ENCODE data around the gene TNPO2. TPM values are rescaled to one million over a fixed set of nuclear protein-coding genes. Genes with fewer than 3 reads are reported as not detected.

The TNPO2 gene
- total RNA-seq, 2 donors from 2014 or later, result 46.7 to 65.5 TPM

DNA sequence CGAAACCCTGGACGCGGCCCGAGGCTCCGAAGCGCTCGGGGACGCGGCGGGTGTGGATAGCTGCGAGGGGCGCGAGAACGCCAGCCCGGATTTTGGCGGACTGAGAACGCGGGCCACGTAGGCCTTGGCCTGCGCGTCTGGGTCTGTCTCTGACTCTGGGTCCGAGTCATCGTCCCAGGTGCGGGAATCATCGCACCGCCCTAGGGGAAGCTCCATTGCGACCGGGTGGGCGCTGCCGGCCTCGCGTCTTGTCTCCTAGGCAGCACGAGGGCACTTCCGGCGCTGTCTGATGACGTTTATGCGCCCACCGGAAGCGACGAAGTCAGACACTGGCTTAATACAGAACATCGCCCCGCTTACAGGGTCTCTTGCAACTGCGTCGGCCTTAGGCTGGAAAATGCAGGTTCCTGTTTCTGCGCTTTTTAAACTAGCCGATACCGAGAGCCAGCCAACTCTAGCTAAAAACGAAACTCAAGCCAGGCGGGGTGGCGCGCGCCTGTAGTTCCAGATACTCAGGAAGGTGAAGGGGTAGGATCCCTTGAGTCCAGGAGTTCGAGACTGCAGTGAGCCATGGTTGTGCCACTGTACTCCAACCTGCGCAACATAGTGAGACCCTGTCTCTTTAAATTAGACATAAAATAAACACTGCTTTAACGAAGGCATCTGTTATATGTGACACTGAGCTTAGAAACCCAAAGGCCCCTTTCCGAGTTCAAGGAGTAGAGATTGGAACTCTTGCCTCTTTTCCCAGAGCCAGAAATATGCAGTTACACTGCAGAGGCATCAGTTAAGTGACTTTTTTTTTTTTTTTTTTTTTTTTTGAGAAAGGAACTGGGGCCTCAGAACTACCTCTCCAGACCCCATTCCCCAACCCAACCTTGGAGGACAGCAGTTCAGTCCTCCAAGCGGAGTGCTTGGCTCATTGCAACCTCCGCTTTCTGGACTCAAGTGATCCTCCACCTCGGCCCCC lies 27.1 kb downstream of the TNPO2 start, which contains the start of gene FBXW9:
Gene FBXW9, minus strand, starts transcription at position 266 of the 970 bp plus-strand sequence. Its CDS starts 50 bp downstream, at position 216.
- Histone ChIP-seq H3K4me3 (peak within 1 kb of the TSS; percentile 75), H3K36me3 (no peaks in the 10 kb centered on the region), H3K27me3 (no peaks in the 10 kb centered on the region), H3K27ac (peak within 1 kb of the TSS; percentile 58), H3K4me1 (peaks cover 5% of the 10 kb centered on the region), H3K9me3 (no peaks in the 10 kb centered on the region), H3K9ac (ENCODE audit: low read depth in 2 of 2, low read length in 2 of 2) (peak within 1 kb of the TSS; percentile 64 to 81)
- TF ChIP-seq, protein P1, sequence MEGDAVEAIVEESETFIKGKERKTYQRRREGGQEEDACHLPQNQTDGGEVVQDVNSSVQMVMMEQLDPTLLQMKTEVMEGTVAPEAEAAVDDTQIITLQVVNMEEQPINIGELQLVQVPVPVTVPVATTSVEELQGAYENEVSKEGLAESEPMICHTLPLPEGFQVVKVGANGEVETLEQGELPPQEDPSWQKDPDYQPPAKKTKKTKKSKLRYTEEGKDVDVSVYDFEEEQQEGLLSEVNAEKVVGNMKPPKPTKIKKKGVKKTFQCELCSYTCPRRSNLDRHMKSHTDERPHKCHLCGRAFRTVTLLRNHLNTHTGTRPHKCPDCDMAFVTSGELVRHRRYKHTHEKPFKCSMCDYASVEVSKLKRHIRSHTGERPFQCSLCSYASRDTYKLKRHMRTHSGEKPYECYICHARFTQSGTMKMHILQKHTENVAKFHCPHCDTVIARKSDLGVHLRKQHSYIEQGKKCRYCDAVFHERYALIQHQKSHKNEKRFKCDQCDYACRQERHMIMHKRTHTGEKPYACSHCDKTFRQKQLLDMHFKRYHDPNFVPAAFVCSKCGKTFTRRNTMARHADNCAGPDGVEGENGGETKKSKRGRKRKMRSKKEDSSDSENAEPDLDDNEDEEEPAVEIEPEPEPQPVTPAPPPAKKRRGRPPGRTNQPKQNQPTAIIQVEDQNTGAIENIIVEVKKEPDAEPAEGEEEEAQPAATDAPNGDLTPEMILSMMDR (IDR thresholded peaks at IDR 0.05), result no peak
- intact Hi-C loops (cut with DNase I), result no loop called here
- DNase-seq, result peak; percentile 97

DNA sequence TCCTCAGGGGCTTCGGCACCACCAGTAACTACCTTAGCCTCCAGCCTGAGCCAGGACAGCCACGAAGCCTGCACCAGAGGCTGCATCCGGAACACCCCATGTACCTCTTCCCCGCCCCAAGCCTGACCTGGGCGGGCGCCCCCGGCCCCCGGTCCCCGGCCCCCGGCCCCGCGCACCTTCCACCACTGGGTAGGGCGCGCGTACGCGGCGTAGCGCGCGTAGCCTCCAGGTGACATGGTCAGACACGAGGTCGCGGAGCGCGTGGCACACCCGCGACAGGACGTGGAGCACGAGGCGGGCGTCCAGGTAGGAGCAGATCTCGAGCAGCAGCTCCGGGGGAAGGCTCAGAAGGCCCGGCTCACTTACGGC lies 27.8 kb downstream of the TNPO2 start:
- H3K9ac ChIP-seq (ENCODE audit: low read depth in 2 of 2, low read length in 2 of 2), result peak overlapping the region; percentile 62 to 81
- H3K27ac ChIP-seq, result no peak overlapping the region
- peaks cover 5% of the 10 kb centered on the region for H3K4me1 ChIP-seq
- no peaks in the 10 kb centered on the region for H3K9me3 ChIP-seq
- no peaks in the 10 kb centered on the region for H3K36me3 ChIP-seq
- intact Hi-C loops (cut with DNase I), result no loop called here
- TF ChIP-seq, protein P1 (IDR thresholded peaks at IDR 0.05), result no peak
- H3K4me3 ChIP-seq, result peak overlapping the region; percentile 75
- no peaks in the 10 kb centered on the region for H3K27me3 ChIP-seq
- DNase-seq, result no peak

DNA sequence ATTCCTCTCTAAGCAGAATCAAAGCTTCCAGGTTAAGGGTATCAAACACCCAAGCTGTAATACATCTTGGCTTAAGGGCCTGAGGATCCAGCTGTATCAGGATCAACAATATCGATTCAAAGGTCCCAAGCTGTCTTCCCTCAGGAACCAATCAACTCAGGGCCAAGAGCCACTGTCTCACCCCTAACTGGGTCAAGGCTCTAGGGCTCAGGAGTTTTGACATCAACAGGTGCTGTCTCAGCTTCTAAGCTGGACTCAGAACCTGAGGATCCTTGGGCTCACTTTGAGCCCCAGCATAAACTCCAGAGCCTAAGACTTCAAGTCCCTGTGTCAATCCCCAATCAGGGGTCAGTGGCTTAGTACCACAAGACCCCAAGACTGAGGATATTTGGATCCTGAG lies 28.2 kb downstream of the TNPO2 start:
- no peak for DNase-seq
- Histone ChIP-seq H3K4me1 (peaks cover 5% of the 10 kb centered on the region), H3K27ac (no peak overlapping the region), H3K9me3 (no peaks in the 10 kb centered on the region), H3K9ac (ENCODE audit: low read depth in 2 of 2, low read length in 2 of 2) (peak overlapping the region in 1 of 2 donors; percentile 40), H3K27me3 (no peaks in the 10 kb centered on the region), H3K4me3 (peak overlapping the region; percentile 75), H3K36me3 (no peaks in the 10 kb centered on the region)
- TF ChIP-seq, protein P1 (IDR thresholded peaks at IDR 0.05), result no peak
- intact Hi-C loops (cut with DNase I), result no loop called here

DNA sequence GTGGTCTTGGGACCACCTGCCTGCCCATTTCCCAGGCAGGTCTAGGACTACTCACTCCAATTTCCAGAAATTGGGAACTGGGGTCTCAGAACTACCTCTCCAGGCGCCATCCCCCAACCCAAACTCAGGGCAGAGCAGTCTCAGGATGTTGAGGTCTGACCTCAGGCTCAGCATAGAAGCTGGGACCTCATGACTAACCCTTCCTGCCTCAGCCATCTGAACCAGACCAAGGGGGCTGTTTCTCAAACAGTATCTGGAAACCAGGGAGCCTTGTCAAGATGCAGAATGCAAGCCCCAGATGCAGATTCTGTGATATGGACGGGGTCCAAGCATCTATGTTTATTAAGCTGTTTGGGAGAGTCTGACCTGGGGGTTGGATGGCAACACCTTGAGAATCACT lies 28.6 kb downstream of the TNPO2 start:
- intact Hi-C loops (cut with DNase I), result no loop called here
- no peaks in the 10 kb centered on the region for H3K27me3 ChIP-seq
- no peak overlapping the region for H3K9ac ChIP-seq (ENCODE audit: low read depth in 2 of 2, low read length in 2 of 2)
- peaks cover 5% of the 10 kb centered on the region for H3K4me1 ChIP-seq
- TF ChIP-seq, protein P1 (IDR thresholded peaks at IDR 0.05), result no peak
- no peak for DNase-seq
- no peak overlapping the region for H3K4me3 ChIP-seq
- no peaks in the 10 kb centered on the region for H3K36me3 ChIP-seq
- H3K27ac ChIP-seq, result no peak overlapping the region
- H3K9me3 ChIP-seq, result no peaks in the 10 kb centered on the region

DNA sequence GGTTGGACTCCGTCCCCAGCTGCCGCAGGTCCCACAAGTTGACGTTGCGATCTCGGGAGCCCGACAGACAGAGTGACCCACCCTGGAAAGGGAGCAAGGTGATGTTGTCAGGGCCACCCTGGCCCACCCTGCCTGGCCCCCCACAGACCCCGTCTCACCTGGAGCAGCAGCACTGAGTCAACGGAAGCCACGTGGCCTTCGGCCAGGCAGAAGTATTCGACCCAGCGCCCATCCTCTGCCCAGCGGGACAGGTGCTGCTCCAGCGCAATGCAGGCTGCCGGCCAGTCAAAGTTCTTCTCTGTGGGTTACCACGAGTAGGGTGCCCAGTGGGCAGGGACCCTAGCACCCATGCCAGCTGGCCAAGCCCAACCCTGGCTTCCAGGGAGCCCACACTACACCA lies 29.1 kb downstream of the TNPO2 start:
- H3K36me3 ChIP-seq, result no peaks in the 10 kb centered on the region
- no peak overlapping the region for H3K27ac ChIP-seq
- intact Hi-C loops (cut with DNase I), result no loop called here
- H3K4me1 ChIP-seq, result peaks cover 5% of the 10 kb centered on the region
- TF ChIP-seq, protein P1 (IDR thresholded peaks at IDR 0.05), result no peak
- no peaks in the 10 kb centered on the region for H3K9me3 ChIP-seq
- H3K27me3 ChIP-seq, result no peaks in the 10 kb centered on the region
- no peak overlapping the region for H3K9ac ChIP-seq (ENCODE audit: low read depth in 2 of 2, low read length in 2 of 2)
- DNase-seq, result no peak
- no peak overlapping the region for H3K4me3 ChIP-seq

All from colonic mucosa (tissue), 4 donors.